Osteocyte (in vitro differentiated cells): ENCODE data around the gene COL9A3. TPM values are rescaled to one million over a fixed set of nuclear protein-coding genes. Genes with fewer than 3 reads are reported as not detected.
A peak's percentile ranks its signal among the peaks of the same experiment; 100 is the strongest.

Experiments used
- DNase-seq: peaks from one replicate; pipeline ENCODE4 v3.0.0; 2021; ENCODE audit warnings: mixed read lengths; ENCODE audit not compliant: unreplicated experiment; ENCODE audit errors: extremely low spot score
- H3K27ac Mint-ChIP-seq: one replicate; pipeline ENCODE4 v1.8.0; 2021; ENCODE audit warnings: mild to moderate bottlenecking, mixed read lengths; ENCODE audit not compliant: unreplicated experiment
- H3K27me3 Mint-ChIP-seq: one replicate; pipeline ENCODE4 v1.8.0; 2021; ENCODE audit warnings: mixed read lengths; ENCODE audit not compliant: unreplicated experiment
- H3K36me3 Mint-ChIP-seq: one replicate; pipeline ENCODE4 v1.8.0; 2021; ENCODE audit warnings: mixed read lengths; ENCODE audit not compliant: unreplicated experiment
- H3K4me1 Mint-ChIP-seq: one replicate; pipeline ENCODE4 v1.8.0; 2021; ENCODE audit warnings: mixed read lengths; ENCODE audit not compliant: unreplicated experiment
- H3K4me3 Mint-ChIP-seq: one replicate; pipeline ENCODE4 v1.8.0; 2021; ENCODE audit warnings: mild to moderate bottlenecking, moderate library complexity, mixed read lengths; ENCODE audit not compliant: unreplicated experiment
- H3K9me3 Mint-ChIP-seq: one replicate; pipeline ENCODE4 v1.8.0; 2021; ENCODE audit warnings: mixed read lengths; ENCODE audit not compliant: unreplicated experiment
- CTCF ChIP-seq: fragments of 200-600 bp; sonication (generic); IDR thresholded peaks from 2 replicates; pipeline ENCODE4 v1.5.0; 2021; ENCODE audit warnings: antibody characterized with exemption, mild to moderate bottlenecking, moderate library complexity
- total RNA-seq: library from RNA; stranded (reverse); gene quantifications from 2 replicates; pipeline ENCODE4 v1.2.1, GENCODE V29; 2021

The COL9A3 gene
- total RNA-seq, 1 donor from 2014 or later, result 1.7 TPM

- no peak for TF ChIP-seq CTCF
- DNase-seq, result no peak
- H3K4me1 Mint-ChIP-seq, result peaks cover 19% of the 10 kb centered on the region
- H3K36me3 Mint-ChIP-seq, result peaks cover 25% of the 10 kb centered on the region
- no peaks in the 10 kb centered on the region for H3K9me3 Mint-ChIP-seq
- no peak overlapping the region for H3K4me3 Mint-ChIP-seq
- H3K27me3 Mint-ChIP-seq, result no peaks in the 10 kb centered on the region
- H3K27ac Mint-ChIP-seq, result no peak overlapping the region
These were observed 68.4 kb downstream of the COL9A3 start for GRCh38 chr20:62885046-62885895.

DNA sequence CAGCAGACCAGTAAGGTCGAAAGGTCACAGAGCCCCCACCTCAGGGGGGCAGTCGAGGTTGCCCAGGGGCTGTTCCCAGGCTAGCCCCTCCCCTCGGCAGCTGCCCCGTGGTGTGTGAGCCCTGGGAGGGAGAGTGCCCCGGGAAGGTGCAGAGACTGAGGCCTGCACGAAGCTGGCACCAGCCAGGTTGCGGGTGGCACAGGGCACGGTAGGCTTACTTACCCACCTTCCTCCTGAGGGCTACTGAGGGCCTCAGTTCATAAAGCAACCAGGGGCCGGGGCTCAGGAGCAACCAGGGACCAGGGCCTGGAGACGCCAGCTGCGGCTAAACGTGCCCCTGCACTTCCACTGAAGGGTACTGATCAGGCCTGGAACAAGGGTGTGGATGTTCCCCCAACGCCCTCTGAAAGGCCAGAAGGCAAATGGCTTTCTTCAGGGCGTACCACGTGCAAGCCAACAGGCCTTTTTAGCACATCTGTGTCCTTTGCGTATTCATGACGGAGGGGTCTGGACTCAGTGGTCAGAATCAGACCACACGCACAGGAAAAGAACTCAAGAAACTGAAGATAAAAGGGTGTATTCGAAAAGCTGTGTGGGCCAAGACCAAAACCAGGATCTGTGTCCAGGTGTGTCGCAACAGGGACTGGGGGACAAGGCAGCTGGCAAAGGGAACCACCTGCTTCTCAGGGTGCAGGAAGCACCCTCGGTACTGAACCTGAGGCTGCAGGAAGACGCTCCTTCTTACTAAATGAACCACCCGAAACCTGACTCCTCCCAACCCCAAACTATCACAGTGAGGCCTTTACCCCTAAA, 69.3 kb downstream of the COL9A3 start:
- peaks cover 30% of the 10 kb centered on the region for H3K36me3 Mint-ChIP-seq
- no peak for TF ChIP-seq CTCF
- DNase-seq, result no peak
- no peak overlapping the region for H3K27ac Mint-ChIP-seq
- no peak overlapping the region for H3K4me3 Mint-ChIP-seq
- H3K9me3 Mint-ChIP-seq, result no peaks in the 10 kb centered on the region
- H3K27me3 Mint-ChIP-seq, result no peaks in the 10 kb centered on the region
- H3K4me1 Mint-ChIP-seq, result peaks cover 19% of the 10 kb centered on the region

DNA sequence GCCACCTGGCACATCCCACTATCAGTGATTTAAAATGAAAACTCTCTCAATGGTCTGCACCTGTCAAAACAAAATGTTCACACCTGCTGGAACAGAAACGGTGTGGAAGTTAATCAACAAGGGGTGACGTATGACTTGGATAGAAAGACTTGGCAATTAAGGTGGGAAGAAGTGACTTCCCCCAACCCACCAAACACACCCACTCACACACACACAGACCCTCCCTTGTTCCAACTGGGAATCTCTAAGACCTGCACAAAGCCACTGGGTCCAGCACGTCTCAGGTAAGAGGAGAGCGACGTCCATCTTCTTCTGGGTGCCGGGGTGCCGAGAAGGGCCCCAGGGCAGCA, 69.8 kb downstream of the COL9A3 start:
- H3K9me3 Mint-ChIP-seq, result no peaks in the 10 kb centered on the region
- no peaks in the 10 kb centered on the region for H3K27me3 Mint-ChIP-seq
- no peak overlapping the region for H3K27ac Mint-ChIP-seq
- TF ChIP-seq CTCF, result no peak
- DNase-seq, result no peak
- H3K4me1 Mint-ChIP-seq, result peaks cover 19% of the 10 kb centered on the region
- H3K36me3 Mint-ChIP-seq, result peaks cover 29% of the 10 kb centered on the region
- no peak overlapping the region for H3K4me3 Mint-ChIP-seq

GRCh38 chr20:62887152-62887859, 70.5 kb downstream of the COL9A3 start:
- Mint-ChIP-seq H3K27me3 (no peaks in the 10 kb centered on the region), H3K36me3 (peaks cover 30% of the 10 kb centered on the region), H3K9me3 (no peaks in the 10 kb centered on the region), H3K4me3 (no peak overlapping the region), H3K27ac (peak overlapping the region; percentile 83), H3K4me1 (peaks cover 19% of the 10 kb centered on the region)
- no peak for TF ChIP-seq CTCF
- DNase-seq, result no peak
